OCI-LY3 (cell line): Measurements from ENCODE around the gene BBC3.

ENCODE experiments used
- H2AFZ ChIP-seq: fragments of 200-600, 300-600 bp; shearing (Covaris generic); 2 replicates; pipeline ENCODE4 v1.6.0; 2014; ENCODE audit warnings: antibody characterized with exemption, low read depth, low read length
- H3K27ac ChIP-seq: fragments of 200-600, 300-600 bp; sonication (generic); 2 replicates; pipeline ENCODE4 v1.5.1; 2014; ENCODE audit warnings: mild to moderate bottlenecking, low read length, moderate library complexity, mixed read lengths
- H3K27me3 ChIP-seq: fragments of 200-600, 300-600 bp; sonication (generic); 2 replicates; pipeline ENCODE4 v1.6.1; 2014; ENCODE audit warnings: low read depth, low read length, mixed read lengths
- H3K36me3 ChIP-seq: fragments of 200-600, 300-600 bp; sonication (generic); replicated peaks from 2 replicates; pipeline ENCODE3; 2014; ENCODE audit warnings: low read depth, low read length, mixed read lengths
- H3K4me1 ChIP-seq: fragments of 300-600, 200-600 bp; sonication (generic); 2 replicates; pipeline ENCODE4 v1.6.1; 2014; ENCODE audit warnings: low read length, mixed read lengths
- H3K4me2 ChIP-seq: fragments of 200-600, 300-600 bp; sonication (generic); 2 replicates; pipeline ENCODE4 v1.6.1; 2014; ENCODE audit warnings: low read length, mixed read lengths
- H3K4me3 ChIP-seq: fragments of 300-600, 200-600 bp; sonication (generic); 2 replicates; pipeline ENCODE4 v1.5.1; 2014; ENCODE audit warnings: antibody characterized with exemption, mild to moderate bottlenecking, low read length, moderate library complexity
- H3K79me2 ChIP-seq: fragments of 300-600, 200-600 bp; shearing (Covaris generic); 2 replicates; pipeline ENCODE4 v1.6.1; 2014; ENCODE audit warnings: mild to moderate bottlenecking, low read length, mixed read lengths
- H3K9ac ChIP-seq: fragments of 300-600, 200-600 bp; shearing (Covaris generic); 2 replicates; pipeline ENCODE4 v1.6.0; 2014; ENCODE audit warnings: mild to moderate bottlenecking, low read length, moderate library complexity
- H3K9me3 ChIP-seq: fragments of 200-600, 300-600 bp; shearing (Covaris generic); 2 replicates; pipeline ENCODE4 v1.6.1; 2014; ENCODE audit warnings: low read length, mixed read lengths; ENCODE audit not compliant: insufficient read depth
- H4K20me1 ChIP-seq: fragments of 200-600, 300-600 bp; sonication (generic); 2 replicates; pipeline ENCODE4 v1.6.1; 2016; ENCODE audit warnings: low read length, mixed read lengths; ENCODE audit not compliant: insufficient read depth
- EZH2phosphoT487 ChIP-seq: fragments of 200-600 bp; shearing (Covaris generic); IDR thresholded peaks from 2 replicates; pipeline ENCODE4 v1.6.1; 2018; ENCODE audit warnings: antibody characterized with exemption, mixed run types, low read depth
- TF ChIP-seq, protein P1 (sequence below): fragments of 200-600, 300-600 bp; sonication (generic); IDR thresholded peaks from 2 replicates; pipeline ENCODE4 v1.5.1; 2014; ENCODE audit warnings: antibody characterized with exemption, low read length, low read depth

Gene BBC3

DNA sequence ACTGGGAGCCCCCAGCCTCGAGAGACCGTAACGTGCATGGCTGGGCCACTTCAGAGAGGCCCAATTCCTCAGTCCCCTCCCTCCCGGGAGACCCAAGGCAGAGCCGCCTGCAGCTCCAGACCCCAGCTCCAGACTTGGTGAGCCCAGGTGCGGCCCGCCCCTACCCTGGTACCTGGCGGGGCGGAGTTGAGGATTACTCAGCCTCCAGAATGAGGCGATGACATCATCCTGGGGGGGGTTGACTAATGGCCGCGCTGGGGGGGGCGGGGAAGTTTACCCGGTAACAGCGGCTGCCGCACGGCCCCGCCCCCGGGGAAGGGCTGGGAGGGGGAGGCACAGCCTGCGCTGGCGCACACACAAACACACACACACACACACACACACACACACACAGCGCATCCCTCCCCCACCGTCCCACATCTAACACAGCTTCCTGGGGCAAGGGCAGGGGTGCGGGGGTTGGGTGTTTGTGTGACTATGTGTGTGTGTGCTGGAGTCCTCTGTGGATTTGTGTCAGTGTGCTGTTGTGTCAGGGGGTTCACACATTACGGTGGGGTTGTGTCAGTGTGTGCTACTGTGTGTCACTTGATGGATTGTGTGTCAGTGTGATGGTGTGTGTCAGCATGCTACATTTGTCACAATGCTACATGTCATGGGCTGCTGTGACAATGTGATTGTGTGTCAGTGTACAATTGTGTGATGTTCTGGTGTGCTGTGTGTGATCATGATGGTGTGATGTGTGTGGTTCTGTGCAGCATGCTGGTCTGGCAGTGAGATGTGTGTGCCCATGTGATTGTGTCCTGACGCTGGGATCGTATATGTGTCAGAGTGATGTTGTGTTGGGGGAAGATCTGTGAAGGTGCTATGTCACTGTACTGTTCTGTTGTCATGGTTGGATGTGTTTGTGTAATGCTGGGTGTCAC lies 10.3 kb upstream of the BBC3 start:
- H3K4me3 ChIP-seq = peak overlapping the region; percentile 72
- peaks cover 28% of the 10 kb centered on the region for H3K27me3 ChIP-seq
- H3K4me2 ChIP-seq = peak overlapping the region; percentile 87
- no peaks in the 10 kb centered on the region for H4K20me1 ChIP-seq
- no peaks in the 10 kb centered on the region for H3K36me3 ChIP-seq
- no peaks in the 10 kb centered on the region for H3K9me3 ChIP-seq
- H2AFZ ChIP-seq = no peak overlapping the region; the same call in 1 of the 2 replicates
- no peaks in the 10 kb centered on the region for H3K79me2 ChIP-seq
- H3K27ac ChIP-seq = no peak overlapping the region
- H3K4me1 ChIP-seq = peaks cover 34% of the 10 kb centered on the region
- TF ChIP-seq EZH2phosphoT487 = no peak
- TF ChIP-seq, protein P1, sequence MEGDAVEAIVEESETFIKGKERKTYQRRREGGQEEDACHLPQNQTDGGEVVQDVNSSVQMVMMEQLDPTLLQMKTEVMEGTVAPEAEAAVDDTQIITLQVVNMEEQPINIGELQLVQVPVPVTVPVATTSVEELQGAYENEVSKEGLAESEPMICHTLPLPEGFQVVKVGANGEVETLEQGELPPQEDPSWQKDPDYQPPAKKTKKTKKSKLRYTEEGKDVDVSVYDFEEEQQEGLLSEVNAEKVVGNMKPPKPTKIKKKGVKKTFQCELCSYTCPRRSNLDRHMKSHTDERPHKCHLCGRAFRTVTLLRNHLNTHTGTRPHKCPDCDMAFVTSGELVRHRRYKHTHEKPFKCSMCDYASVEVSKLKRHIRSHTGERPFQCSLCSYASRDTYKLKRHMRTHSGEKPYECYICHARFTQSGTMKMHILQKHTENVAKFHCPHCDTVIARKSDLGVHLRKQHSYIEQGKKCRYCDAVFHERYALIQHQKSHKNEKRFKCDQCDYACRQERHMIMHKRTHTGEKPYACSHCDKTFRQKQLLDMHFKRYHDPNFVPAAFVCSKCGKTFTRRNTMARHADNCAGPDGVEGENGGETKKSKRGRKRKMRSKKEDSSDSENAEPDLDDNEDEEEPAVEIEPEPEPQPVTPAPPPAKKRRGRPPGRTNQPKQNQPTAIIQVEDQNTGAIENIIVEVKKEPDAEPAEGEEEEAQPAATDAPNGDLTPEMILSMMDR = no peak
- H3K9ac ChIP-seq = peak overlapping the region; percentile 42; the same call in 1 of the 2 replicates

DNA sequence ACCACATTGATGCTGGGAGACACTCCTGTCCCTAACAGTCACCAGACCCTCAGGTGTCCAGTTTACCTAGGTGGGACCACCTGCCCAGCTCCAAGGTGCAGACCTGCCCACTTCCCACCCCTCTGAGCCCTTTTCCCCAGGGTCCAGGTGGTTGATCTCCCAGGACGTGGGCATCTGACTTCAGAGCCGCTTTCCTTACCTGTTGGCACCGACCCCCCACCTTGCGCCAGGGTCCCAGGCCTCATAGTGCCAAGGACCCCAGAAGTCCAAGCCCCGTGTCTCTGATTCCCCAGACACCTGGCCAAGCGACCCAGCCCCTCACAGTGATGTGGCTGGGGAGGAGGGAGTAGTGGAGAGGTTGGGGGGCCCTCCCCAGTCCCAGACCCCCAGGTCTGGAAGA lies 9.6 kb upstream of the BBC3 start:
- TF ChIP-seq, protein P1 = no peak
- no peak overlapping the region for H3K9ac ChIP-seq
- H2AFZ ChIP-seq = no peak overlapping the region
- peak overlapping the region; percentile 87 for H3K4me2 ChIP-seq
- no peaks in the 10 kb centered on the region for H3K9me3 ChIP-seq
- peaks cover 34% of the 10 kb centered on the region for H3K4me1 ChIP-seq
- no peak overlapping the region for H3K27ac ChIP-seq
- peaks cover 32% of the 10 kb centered on the region for H3K27me3 ChIP-seq
- no peaks in the 10 kb centered on the region for H4K20me1 ChIP-seq
- H3K79me2 ChIP-seq = no peaks in the 10 kb centered on the region
- H3K36me3 ChIP-seq = no peaks in the 10 kb centered on the region
- H3K4me3 ChIP-seq = peak overlapping the region; percentile 72

DNA sequence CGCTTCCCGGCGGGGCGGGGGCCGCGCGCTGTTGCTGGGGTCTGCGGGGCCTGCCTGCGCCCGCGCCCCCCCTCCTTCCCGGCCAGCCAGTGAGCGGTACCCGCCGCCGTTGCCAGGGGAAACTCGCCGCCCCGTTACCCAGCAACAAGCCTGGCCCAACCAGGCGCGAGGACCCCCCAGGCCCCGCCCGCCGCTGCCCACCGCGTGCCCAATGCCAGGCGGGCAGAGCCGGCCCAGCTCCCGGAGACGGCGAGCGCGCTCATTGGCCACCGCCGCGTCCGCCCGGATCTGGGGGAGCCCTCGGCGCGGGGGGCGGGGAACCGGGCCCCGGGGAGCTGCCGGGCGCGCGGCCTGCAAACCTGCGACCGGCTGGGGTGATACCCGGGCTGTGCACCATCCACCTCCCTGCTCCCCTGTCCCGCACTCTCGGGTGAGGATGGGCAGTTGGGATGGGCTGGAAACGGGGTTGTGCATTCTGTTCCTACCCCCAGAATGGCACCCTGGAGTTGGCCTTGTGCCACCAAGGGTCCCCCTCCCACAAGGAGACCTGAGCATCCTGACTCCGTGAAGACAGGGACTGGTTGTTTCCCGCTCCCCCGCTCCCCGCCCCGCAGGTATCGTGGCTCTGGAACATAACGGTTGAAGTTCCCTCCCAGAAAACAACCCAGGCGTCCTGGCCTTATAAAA lies 8.8 kb upstream of the BBC3 start:
- H2AFZ ChIP-seq = no peak overlapping the region

More for the DNA sequence above, 8.8 kb upstream of the BBC3 start:
- Histone ChIP-seq H3K9ac (no peak overlapping the region), H4K20me1 (no peaks in the 10 kb centered on the region), H3K4me2 (peak overlapping the region; percentile 87), H3K4me3 (peak overlapping the region; percentile 72), H3K27ac (no peak overlapping the region), H3K27me3 (peaks cover 32% of the 10 kb centered on the region), H3K36me3 (no peaks in the 10 kb centered on the region), H3K9me3 (no peaks in the 10 kb centered on the region), H3K4me1 (peaks cover 32% of the 10 kb centered on the region), H3K79me2 (no peaks in the 10 kb centered on the region)
- 0 out of 2 replicates have a peak, but pooled peaks have one; percentile 15 for TF ChIP-seq EZH2phosphoT487
- TF ChIP-seq, protein P1 = no peak
